Astrocyte (in vitro differentiated cells and primary cell): Measurements from ENCODE around the gene TBC1D14. TPM values are rescaled to one million over a fixed set of nuclear protein-coding genes. Genes with fewer than 3 reads are reported as not detected.

ENCODE experiments used
- DNase-seq: peaks from one replicate; pipeline ENCODE4 v3.0.0-alpha.2; 2010; ENCODE audit warnings: low read depth
- FAIRE-seq: peaks from 2 replicates; lab custom pipeline; 2011; peaks lifted over from hg19 to GRCh38; lab: Jason Lieb, UNC
- H2AFZ ChIP-seq: 2 replicates; pipeline ENCODE4 v1.6.0; 2012; ENCODE audit warnings: low read depth, low read length, inconsistent platforms
- H3K27ac ChIP-seq: 2 replicates; pipeline ENCODE4 v1.5.1; 2011; ENCODE audit warnings: low read depth, low read length, inconsistent platforms
- H3K27me3 ChIP-seq: 2 replicates; pipeline ENCODE4 v1.6.0; 2011; ENCODE audit warnings: low read length, inconsistent platforms; ENCODE audit not compliant: insufficient read depth
- H3K36me3 ChIP-seq: 2 replicates; pipeline ENCODE4 v1.5.1; 2011; ENCODE audit warnings: low read length, inconsistent platforms; ENCODE audit not compliant: insufficient read depth
- H3K4me1 ChIP-seq: 2 replicates; pipeline ENCODE4 v1.5.1; 2011; ENCODE audit warnings: low read length, inconsistent platforms; ENCODE audit not compliant: insufficient read depth
- H3K4me2 ChIP-seq: 2 replicates; pipeline ENCODE4 v1.6.0; 2012; ENCODE audit warnings: low read length, inconsistent platforms
- H3K4me3 ChIP-seq: 2 replicates; pipeline ENCODE4 v1.5.1; 2011; ENCODE audit warnings: low read depth, mild to moderate bottlenecking, low read length, inconsistent platforms; ENCODE audit not compliant: insufficient read depth
- H3K79me2 ChIP-seq: 2 replicates; pipeline ENCODE4 v1.6.0; 2012; ENCODE audit warnings: mild to moderate bottlenecking, low read length, inconsistent platforms; ENCODE audit not compliant: insufficient read depth
- H3K9ac ChIP-seq: 2 replicates; pipeline ENCODE4 v1.6.0; 2012; ENCODE audit warnings: mild to moderate bottlenecking, low read length, inconsistent platforms
- H3K9me3 ChIP-seq: 2 replicates; pipeline ENCODE4 v1.5.1; 2012; ENCODE audit warnings: low read depth, mild to moderate bottlenecking, low read length, inconsistent platforms; ENCODE audit not compliant: insufficient read depth
- H4K20me1 ChIP-seq: 2 replicates; pipeline ENCODE4 v1.6.0; 2012; ENCODE audit warnings: low read length, inconsistent platforms; ENCODE audit not compliant: insufficient read depth
- H3K27ac Mint-ChIP-seq: one replicate; pipeline ENCODE4 v1.8.0; 2021; ENCODE audit warnings: mild to moderate bottlenecking, mixed read lengths; ENCODE audit not compliant: unreplicated experiment
- H3K27me3 Mint-ChIP-seq: one replicate; pipeline ENCODE4 v1.8.0; 2021; ENCODE audit warnings: low read depth, mixed read lengths; ENCODE audit not compliant: unreplicated experiment
- H3K36me3 Mint-ChIP-seq: one replicate; pipeline ENCODE4 v1.8.0; 2021; ENCODE audit warnings: low read depth, mixed read lengths; ENCODE audit not compliant: unreplicated experiment
- H3K4me1 Mint-ChIP-seq: one replicate; pipeline ENCODE4 v1.8.0; 2021; ENCODE audit warnings: low read depth, mixed read lengths; ENCODE audit not compliant: unreplicated experiment
- H3K4me3 Mint-ChIP-seq: one replicate; pipeline ENCODE4 v1.8.0; 2021; ENCODE audit warnings: mild to moderate bottlenecking, moderate library complexity, mixed read lengths; ENCODE audit not compliant: unreplicated experiment
- H3K9me3 Mint-ChIP-seq: one replicate; pipeline ENCODE4 v1.8.0; 2021; ENCODE audit warnings: mild to moderate bottlenecking, mixed read lengths; ENCODE audit not compliant: unreplicated experiment
- EZH2 ChIP-seq: IDR thresholded peaks from 2 replicates; pipeline ENCODE4 v1.6.1; 2012; ENCODE audit warnings: mild to moderate bottlenecking, low read length, inconsistent platforms; ENCODE audit not compliant: insufficient read depth
- total RNA-seq: library from RNA; stranded (reverse); gene quantifications from 2 replicates; pipeline ENCODE4 v1.2.1, GENCODE V29; 2021
- TF ChIP-seq, protein P1 (sequence below): IDR thresholded peaks from 2 replicates; pipeline ENCODE4 v1.5.1; 2011; ENCODE audit warnings: low read depth, mild to moderate bottlenecking, inconsistent platforms, low read length, moderate library complexity; ENCODE audit not compliant: insufficient read depth

TBC1D14 gene
- total RNA-seq, 1 donor from 2014 or later, result 30.4 TPM

DNA sequence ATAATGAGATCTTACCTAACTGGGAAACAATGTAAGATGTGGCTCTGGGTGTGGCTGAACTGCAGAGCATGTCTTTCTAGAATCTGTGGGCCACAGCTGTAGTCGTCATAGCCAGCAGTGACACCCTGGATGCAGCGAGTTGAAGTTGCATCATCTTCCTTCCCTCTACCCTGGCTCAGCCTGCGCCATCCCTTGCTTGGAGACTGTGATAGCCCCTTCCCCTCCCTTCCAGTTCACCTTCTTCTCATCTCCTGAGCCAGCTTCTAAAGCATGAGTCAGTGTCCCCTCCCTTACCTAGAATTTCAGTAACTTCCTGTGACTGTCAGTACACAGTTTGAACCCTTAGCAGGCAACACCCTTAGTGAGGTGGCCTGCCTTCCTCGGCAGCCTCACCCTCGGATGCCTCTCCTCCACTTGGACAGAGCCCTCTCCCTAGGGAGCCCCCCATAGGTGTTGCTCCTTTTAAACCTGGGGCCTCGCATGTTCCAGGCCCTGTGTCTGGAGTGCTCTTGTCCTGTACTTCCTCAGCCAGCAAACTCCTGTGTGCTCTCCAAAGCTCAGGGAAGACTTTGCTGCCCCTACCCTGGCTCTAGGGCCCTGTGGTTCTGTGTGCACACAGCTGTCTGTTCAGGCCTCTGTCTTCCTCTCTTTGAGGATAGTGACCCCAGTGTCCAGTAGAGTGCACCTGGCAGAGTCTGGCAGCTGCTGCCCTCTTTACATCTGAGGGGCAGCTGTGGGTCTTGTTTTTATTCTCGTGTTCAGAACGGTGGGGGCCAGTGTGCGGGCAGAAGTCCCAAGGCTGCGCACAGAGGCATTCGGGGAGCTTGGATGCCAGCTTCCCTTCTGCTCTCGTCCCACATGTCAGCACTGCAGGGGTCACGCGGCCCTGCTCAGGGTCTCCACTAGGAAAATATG is 89.8 kb downstream of the TBC1D14 start:
- H3K9ac ChIP-seq, result no peak overlapping the region
- H3K4me3 Mint-ChIP-seq, result no peak overlapping the region

DNA sequence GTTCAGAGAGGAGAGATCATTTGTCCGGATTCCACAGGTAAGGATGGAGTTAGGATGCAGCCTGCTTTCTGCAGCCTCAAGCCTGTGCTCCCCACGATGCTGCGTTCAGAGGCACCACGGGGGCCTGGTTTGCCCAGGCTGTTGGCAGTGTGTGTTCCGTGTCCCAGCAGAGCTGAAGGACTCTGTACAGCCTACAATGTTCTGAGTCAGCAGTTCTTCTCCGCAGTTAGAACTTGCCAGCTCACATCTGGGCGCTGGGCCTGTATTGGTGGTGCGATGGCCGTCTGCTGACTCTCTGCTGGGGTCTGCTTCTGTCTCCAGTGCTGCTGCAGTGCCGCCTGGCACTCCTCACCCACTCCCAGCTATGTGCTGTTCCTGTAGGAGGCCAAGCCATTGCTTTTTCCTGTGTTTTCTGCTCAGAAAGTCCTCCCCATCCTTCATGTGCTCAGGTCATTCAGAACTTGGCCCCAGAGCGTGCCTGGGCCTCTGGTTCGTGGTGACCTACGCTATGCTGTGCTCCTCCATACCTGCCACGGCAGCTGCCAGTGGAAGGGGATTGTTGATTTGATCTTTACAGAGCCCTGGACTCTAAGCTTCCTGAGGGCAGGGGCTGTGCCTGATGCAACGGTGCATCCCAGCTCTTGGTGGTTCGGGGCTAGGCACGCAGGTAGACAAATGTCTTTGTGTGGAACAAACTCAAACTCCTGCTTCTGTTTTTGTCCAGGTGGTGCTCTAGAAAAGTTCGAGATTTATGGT is 91.0 kb downstream of the TBC1D14 start:
- peaks cover 9% of the 10 kb centered on the region for H3K4me1 Mint-ChIP-seq
- DNase-seq (no peak), FAIRE-seq (no peak)
- no peaks in the 10 kb centered on the region for H3K79me2 ChIP-seq
- peaks cover 21% of the 10 kb centered on the region for H3K36me3 Mint-ChIP-seq
- peaks cover 2% of the 10 kb centered on the region for H3K9me3 Mint-ChIP-seq
- H3K27me3 Mint-ChIP-seq, result no peaks in the 10 kb centered on the region
- H3K27me3 ChIP-seq, result no peaks in the 10 kb centered on the region
- no peak overlapping the region for H3K4me2 ChIP-seq
- TF ChIP-seq EZH2, result no peak
- TF ChIP-seq, protein P1, sequence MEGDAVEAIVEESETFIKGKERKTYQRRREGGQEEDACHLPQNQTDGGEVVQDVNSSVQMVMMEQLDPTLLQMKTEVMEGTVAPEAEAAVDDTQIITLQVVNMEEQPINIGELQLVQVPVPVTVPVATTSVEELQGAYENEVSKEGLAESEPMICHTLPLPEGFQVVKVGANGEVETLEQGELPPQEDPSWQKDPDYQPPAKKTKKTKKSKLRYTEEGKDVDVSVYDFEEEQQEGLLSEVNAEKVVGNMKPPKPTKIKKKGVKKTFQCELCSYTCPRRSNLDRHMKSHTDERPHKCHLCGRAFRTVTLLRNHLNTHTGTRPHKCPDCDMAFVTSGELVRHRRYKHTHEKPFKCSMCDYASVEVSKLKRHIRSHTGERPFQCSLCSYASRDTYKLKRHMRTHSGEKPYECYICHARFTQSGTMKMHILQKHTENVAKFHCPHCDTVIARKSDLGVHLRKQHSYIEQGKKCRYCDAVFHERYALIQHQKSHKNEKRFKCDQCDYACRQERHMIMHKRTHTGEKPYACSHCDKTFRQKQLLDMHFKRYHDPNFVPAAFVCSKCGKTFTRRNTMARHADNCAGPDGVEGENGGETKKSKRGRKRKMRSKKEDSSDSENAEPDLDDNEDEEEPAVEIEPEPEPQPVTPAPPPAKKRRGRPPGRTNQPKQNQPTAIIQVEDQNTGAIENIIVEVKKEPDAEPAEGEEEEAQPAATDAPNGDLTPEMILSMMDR, result no peak
- no peak overlapping the region for H2AFZ ChIP-seq
- peaks cover 27% of the 10 kb centered on the region for H4K20me1 ChIP-seq
- no peak overlapping the region for H3K4me3 Mint-ChIP-seq
- H3K4me1 ChIP-seq, result peaks cover 5% of the 10 kb centered on the region
- H3K36me3 ChIP-seq, result peaks cover 17% of the 10 kb centered on the region
- no peak overlapping the region for H3K9ac ChIP-seq
- peak overlapping the region; percentile 66 for H3K27ac Mint-ChIP-seq
- no peaks in the 10 kb centered on the region for H3K9me3 ChIP-seq
- no peak overlapping the region for H3K4me3 ChIP-seq
- H3K27ac ChIP-seq, result no peak overlapping the region

More for the DNA sequence above, 89.8 kb downstream of the TBC1D14 start:
- Histone ChIP-seq H3K4me3 (no peak overlapping the region), H3K27ac (no peak overlapping the region), H3K79me2 (no peaks in the 10 kb centered on the region), H3K4me1 (peaks cover 1% of the 10 kb centered on the region), H3K27me3 (no peaks in the 10 kb centered on the region), H3K9me3 (no peaks in the 10 kb centered on the region), H3K36me3 (peaks cover 23% of the 10 kb centered on the region), H4K20me1 (peaks cover 24% of the 10 kb centered on the region), H3K4me2 (no peak overlapping the region), H2AFZ (no peak overlapping the region)
- peak overlapping the region; percentile 20 for H3K27ac Mint-ChIP-seq
- FAIRE-seq (no peak), DNase-seq (no peak)
- H3K36me3 Mint-ChIP-seq, result peaks cover 20% of the 10 kb centered on the region
- H3K4me1 Mint-ChIP-seq, result peaks cover 6% of the 10 kb centered on the region
- peaks cover 2% of the 10 kb centered on the region for H3K9me3 Mint-ChIP-seq
- TF ChIP-seq EZH2, result no peak
- TF ChIP-seq, protein P1, result no peak
- H3K27me3 Mint-ChIP-seq, result no peaks in the 10 kb centered on the region
